RWPE2 (cell line): ENCODE data around the gene CALY.

Experiments
- ATAC-seq: fragments of 200-7000 bp; cut with Tn5 transposase; 3 replicates; pipeline ENCODE4 v1.9.1; 2021; ENCODE audit warnings: low read depth
- DNase-seq: peaks from one replicate; pipeline ENCODE4 v3.0.0-alpha.2; 2020; ENCODE audit warnings: low spot score
- H3K27ac ChIP-seq: fragments of 450-650 bp; 2 replicates; pipeline ENCODE4 v1.5.1; 2017; ENCODE audit warnings: mild to moderate bottlenecking; ENCODE audit not compliant: poor library complexity, severe bottlenecking
- H3K27me3 ChIP-seq: fragments of 250-450 bp; sonication (Bioruptor Pico); 2 replicates; pipeline ENCODE4 v1.5.1; 2021; ENCODE audit warnings: mild to moderate bottlenecking, moderate library complexity; ENCODE audit not compliant: insufficient read depth, poor library complexity, severe bottlenecking
- H3K36me3 ChIP-seq: fragments of 250-450 bp; sonication (Bioruptor Pico); 2 replicates; pipeline ENCODE4 v1.5.1; 2020; ENCODE audit warnings: low read depth, mild to moderate bottlenecking, moderate library complexity
- H3K4me1 ChIP-seq: fragments of 250-450 bp; sonication (Bioruptor Pico); 2 replicates; pipeline ENCODE4 v1.5.1; 2021; ENCODE audit warnings: mild to moderate bottlenecking, moderate library complexity; ENCODE audit not compliant: insufficient read depth, poor library complexity, severe bottlenecking
- H3K4me3 ChIP-seq: fragments of 250-450 bp; sonication (Bioruptor Pico); 2 replicates; pipeline ENCODE4 v1.5.1; 2021; ENCODE audit warnings: mild to moderate bottlenecking, moderate library complexity; ENCODE audit not compliant: severe bottlenecking
- H3K9me3 ChIP-seq: fragments of 250-450 bp; sonication (Bioruptor Pico); 2 replicates; pipeline ENCODE4 v1.5.1; 2021; ENCODE audit warnings: mild to moderate bottlenecking, moderate library complexity; ENCODE audit not compliant: severe bottlenecking
- TF ChIP-seq, protein P1 (sequence below): fragments of 450-650 bp; IDR thresholded peaks from one replicate; pipeline ENCODE4 v1.5.1; 2017; ENCODE audit warnings: mild to moderate bottlenecking, moderate library complexity; ENCODE audit not compliant: poor library complexity, severe bottlenecking

CALY gene

DNA sequence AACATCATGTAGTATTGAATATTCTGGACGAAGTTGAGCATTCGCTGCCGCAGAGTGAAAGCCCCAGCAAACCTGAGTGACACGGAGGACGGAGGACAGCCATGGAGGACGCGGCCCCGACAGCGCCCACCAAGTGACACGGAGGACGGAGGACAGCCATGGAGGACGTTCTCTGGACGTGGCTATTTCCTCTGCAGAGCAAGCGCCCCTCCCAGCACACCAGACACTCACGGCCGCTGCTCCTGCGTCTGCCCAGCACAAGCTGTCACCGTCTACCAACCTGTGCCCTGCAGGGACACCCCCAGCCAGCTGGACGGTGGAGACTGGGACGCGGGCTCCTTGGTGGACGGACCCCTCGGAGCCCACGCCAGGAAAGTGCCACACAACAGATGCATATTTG, 52.8 kb downstream of the CALY start:
- TF ChIP-seq, protein P1, sequence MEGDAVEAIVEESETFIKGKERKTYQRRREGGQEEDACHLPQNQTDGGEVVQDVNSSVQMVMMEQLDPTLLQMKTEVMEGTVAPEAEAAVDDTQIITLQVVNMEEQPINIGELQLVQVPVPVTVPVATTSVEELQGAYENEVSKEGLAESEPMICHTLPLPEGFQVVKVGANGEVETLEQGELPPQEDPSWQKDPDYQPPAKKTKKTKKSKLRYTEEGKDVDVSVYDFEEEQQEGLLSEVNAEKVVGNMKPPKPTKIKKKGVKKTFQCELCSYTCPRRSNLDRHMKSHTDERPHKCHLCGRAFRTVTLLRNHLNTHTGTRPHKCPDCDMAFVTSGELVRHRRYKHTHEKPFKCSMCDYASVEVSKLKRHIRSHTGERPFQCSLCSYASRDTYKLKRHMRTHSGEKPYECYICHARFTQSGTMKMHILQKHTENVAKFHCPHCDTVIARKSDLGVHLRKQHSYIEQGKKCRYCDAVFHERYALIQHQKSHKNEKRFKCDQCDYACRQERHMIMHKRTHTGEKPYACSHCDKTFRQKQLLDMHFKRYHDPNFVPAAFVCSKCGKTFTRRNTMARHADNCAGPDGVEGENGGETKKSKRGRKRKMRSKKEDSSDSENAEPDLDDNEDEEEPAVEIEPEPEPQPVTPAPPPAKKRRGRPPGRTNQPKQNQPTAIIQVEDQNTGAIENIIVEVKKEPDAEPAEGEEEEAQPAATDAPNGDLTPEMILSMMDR = no peak
- no peaks in the 10 kb centered on the region for H3K9me3 ChIP-seq
- no peak overlapping the region for H3K27ac ChIP-seq
- peaks cover 8% of the 10 kb centered on the region for H3K4me1 ChIP-seq
- no peaks in the 10 kb centered on the region for H3K27me3 ChIP-seq
- H3K4me3 ChIP-seq = no peak overlapping the region
- H3K36me3 ChIP-seq = peaks cover 77% of the 10 kb centered on the region
- DNase-seq (no peak), ATAC-seq (no peak)

DNA sequence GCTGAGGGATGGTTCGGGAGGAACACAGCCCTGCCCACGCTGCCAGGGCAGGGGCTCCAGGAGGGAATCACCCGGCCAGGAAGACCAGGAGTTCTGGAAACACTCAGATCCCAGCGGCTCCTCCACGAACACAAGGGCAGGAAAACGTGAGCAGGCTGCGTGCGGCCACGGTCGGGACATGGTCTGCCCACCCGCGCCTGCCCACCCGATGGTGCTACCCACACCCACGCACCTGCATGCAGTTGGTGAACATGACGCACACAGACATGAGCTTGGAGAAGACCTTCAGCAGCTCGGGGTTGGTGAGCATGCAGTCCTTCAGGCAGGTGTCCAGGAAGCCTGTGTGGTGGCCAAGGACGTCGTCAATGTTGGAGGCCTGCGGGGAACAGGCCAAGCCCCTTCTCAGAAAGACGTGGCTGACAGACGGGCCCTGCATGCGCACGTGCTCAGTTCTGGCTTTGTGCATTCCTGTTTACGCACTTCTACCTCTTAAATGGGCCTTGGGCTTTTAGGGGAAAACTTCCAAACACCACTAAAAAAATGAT, 53.8 kb downstream of the CALY start:
- Histone ChIP-seq H3K9me3 (no peaks in the 10 kb centered on the region), H3K36me3 (peaks cover 71% of the 10 kb centered on the region), H3K27me3 (no peaks in the 10 kb centered on the region), H3K27ac (no peak overlapping the region), H3K4me1 (peaks cover 18% of the 10 kb centered on the region), H3K4me3 (no peak overlapping the region)
- DNase-seq (no peak), ATAC-seq (no peak)
- TF ChIP-seq, protein P1 = no peak

DNA sequence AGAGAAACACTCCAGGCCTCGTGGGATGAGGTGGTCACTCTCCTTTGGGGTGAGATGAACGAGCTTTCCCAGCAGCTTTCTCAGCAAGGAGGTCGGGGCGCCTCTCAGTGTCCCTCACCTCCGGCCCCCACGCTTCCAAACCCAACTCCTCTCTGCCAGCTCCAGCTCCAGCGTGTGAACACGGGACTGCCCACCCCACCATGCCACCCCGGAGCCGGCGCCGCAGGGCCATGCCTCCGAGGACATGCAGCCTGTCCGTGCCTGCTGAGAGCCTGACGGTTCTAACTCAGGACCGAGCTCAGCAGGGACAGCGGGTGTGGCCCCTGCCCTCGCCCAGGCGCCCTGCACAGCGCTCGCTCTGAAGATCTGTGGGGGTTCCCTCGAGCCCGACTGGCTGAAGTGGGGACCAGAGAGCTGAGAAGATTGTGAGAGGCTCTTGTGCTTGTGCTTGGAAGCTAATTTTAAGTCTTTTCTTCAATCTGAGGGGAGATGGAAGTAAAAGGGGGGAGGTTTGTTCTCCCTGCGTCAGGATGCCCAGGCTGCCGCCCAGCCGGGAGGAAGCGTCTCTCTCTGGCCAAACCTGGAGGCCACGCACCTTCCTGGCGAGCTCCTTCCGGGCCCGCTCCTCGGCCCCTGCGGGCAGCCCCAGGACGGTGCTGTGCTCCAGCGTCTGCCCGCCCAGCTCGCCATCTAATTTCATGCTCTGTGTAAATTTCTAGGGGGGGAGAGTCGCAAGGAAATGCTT, 54.9 kb downstream of the CALY start:
- Histone ChIP-seq H3K27ac (no peak overlapping the region), H3K9me3 (no peaks in the 10 kb centered on the region), H3K4me1 (peaks cover 29% of the 10 kb centered on the region), H3K36me3 (peaks cover 60% of the 10 kb centered on the region), H3K4me3 (no peak overlapping the region), H3K27me3 (no peaks in the 10 kb centered on the region)
- TF ChIP-seq, protein P1 = no peak
- ATAC-seq (no peak), DNase-seq (no peak)

DNA sequence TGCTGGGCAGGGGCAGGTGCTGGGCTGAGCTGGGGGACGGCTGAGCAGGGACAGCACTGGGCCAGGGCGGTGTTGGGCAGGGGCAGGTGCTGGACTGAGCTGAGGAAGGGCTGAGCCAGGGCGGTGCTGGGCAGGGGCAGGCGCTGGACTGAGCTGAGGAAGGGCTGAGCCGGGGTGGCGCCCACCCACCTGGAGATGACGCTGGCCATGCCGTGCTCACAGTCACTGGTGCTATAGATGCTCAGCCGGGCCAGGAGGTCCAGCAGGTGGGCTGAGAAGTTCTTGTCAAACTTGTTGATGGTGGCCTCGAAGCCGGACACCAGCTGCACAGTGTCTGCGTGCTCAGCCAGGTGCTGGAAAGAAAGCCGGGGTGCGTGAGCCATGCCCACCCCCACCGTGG, 55.6 kb downstream of the CALY start:
- DNase-seq (no peak), ATAC-seq (no peak)
- Histone ChIP-seq H3K4me3 (no peak overlapping the region), H3K4me1 (peaks cover 29% of the 10 kb centered on the region), H3K27ac (no peak overlapping the region), H3K27me3 (no peaks in the 10 kb centered on the region), H3K36me3 (peaks cover 53% of the 10 kb centered on the region), H3K9me3 (no peaks in the 10 kb centered on the region)
- TF ChIP-seq, protein P1 = no peak
